AG08395 (cell line): Measurements from ENCODE around the gene TCAP.

Experiments
- DNase-seq: peaks from one replicate; pipeline ENCODE4 v3.0.0; 2012; ENCODE audit warnings: mixed read lengths, low spot score

Gene TCAP

GRCh38 chr17:39651923-39652586 lies 13.1 kb upstream of the TCAP start:
- DNase-seq: no peak

- DNase-seq: no peak
These were observed 12.4 kb upstream of the TCAP start for GRCh38 chr17:39652587-39653315.

- no peak for DNase-seq
These were observed 11.9 kb upstream of the TCAP start for GRCh38 chr17:39653316-39653661.

- DNase-seq: peak; percentile 83
These were observed 11.4 kb upstream of the TCAP start for GRCh38 chr17:39653662-39654331.

- DNase-seq: no peak
These were observed 10.0 kb upstream of the TCAP start for GRCh38 chr17:39655105-39655504.

- DNase-seq: no peak
These were observed 6.8 kb upstream of the TCAP start for GRCh38 chr17:39658346-39658745.

GRCh38 chr17:39658760-39659159 lies 6.4 kb upstream of the TCAP start:
- DNase-seq: no peak

- no peak for DNase-seq
These were observed 5.7 kb upstream of the TCAP start for GRCh38 chr17:39659279-39660010.

- no peak for DNase-seq
These were observed 5.2 kb upstream of the TCAP start for GRCh38 chr17:39660011-39660360.

- no peak for DNase-seq
These were observed 4.5 kb upstream of the TCAP start for GRCh38 chr17:39660397-39661385.

- DNase-seq: no peak
These were observed 3.2 kb upstream of the TCAP start for GRCh38 chr17:39661744-39662541.

- DNase-seq: no peak
These were observed 2.4 kb upstream of the TCAP start for GRCh38 chr17:39662551-39663339.

- DNase-seq: no peak
These were observed 1.8 kb upstream of the TCAP start for GRCh38 chr17:39663340-39663687.

GRCh38 chr17:39663688-39664580 lies 1.2 kb upstream of the TCAP start:
- peak; percentile 49 for DNase-seq

- no peak for DNase-seq
These were observed 584 bp downstream of the TCAP start for GRCh38 chr17:39665642-39666224.

GRCh38 chr17:39666231-39666600 lies 1.1 kb downstream of the TCAP start:
- DNase-seq: no peak

GRCh38 chr17:39666601-39667261 lies 1.6 kb downstream of the TCAP start:
- no peak for DNase-seq
